ENCODE measurements around the gene SYNE2. TPM values are rescaled to one million over a fixed set of nuclear protein-coding genes. Genes with fewer than 3 reads are reported as not detected.

SYNE2 gene
- total RNA-seq, 4 donors from 2014 or later = 314 to 379 (median 342) TPM

DNA sequence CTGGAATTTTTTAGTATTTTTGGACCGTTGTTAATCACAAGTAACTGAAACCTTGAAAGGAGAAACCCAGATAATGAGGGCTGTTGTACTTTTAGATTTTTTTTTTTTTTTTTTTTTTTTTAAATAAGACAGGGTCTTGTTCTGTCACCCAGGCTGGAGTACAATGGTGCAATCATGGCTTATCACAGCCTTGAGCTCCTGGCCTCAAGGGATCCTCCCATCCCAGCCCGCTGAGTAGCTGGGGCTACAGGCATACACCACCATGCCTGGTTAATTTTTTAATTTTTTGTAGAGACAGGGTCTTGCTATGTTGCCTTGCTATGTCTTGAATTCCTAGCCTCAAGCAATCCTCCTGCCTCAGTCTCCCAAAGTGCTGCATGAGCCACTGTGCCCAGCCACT lies 211.6 kb downstream of the SYNE2 start:
- no peak for TF ChIP-seq POLR2A (IDR thresholded peaks at IDR 0.05)
- TF ChIP-seq, protein P1, sequence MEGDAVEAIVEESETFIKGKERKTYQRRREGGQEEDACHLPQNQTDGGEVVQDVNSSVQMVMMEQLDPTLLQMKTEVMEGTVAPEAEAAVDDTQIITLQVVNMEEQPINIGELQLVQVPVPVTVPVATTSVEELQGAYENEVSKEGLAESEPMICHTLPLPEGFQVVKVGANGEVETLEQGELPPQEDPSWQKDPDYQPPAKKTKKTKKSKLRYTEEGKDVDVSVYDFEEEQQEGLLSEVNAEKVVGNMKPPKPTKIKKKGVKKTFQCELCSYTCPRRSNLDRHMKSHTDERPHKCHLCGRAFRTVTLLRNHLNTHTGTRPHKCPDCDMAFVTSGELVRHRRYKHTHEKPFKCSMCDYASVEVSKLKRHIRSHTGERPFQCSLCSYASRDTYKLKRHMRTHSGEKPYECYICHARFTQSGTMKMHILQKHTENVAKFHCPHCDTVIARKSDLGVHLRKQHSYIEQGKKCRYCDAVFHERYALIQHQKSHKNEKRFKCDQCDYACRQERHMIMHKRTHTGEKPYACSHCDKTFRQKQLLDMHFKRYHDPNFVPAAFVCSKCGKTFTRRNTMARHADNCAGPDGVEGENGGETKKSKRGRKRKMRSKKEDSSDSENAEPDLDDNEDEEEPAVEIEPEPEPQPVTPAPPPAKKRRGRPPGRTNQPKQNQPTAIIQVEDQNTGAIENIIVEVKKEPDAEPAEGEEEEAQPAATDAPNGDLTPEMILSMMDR (IDR thresholded peaks at IDR 0.05) = no peak

DNA sequence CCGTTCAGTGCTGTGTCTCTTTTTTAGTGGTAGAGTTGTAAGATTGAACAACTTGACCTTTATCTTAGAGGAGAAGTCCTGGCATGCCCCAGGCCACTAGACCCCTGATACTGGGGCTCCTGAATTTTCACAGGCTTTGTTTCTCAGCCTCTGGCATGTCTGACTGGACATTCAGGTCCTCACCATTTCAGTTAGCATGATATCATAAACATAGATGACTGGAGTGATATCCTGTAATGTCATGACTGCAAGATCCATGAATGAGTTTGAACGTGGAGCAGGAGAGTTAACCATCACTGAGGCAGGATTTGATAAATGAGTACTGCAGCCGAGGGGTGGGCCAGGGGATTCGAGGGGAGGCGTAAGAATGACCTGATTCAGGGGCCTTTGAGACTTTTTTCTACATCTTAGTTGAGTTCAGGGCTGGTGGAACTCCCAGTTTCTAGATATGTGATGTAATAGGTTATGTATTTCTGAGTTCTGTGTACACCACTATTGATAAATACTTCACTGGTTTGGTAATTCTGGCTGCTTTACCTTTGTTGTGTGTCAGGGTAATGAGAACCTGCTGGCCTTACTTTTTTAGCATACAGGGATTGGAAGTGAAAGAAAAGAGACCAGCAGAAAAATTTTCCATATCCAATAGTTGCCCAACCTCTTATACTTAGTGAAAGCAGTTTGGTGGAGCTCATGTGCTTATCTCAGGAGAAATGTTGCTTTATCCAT lies 217.0 kb downstream of the SYNE2 start:
- intact Hi-C loops (cut with DNase I) = no loop called here
- no peak for DNase-seq
- Histone ChIP-seq H3K9me3 (no peaks in the 10 kb centered on the region), H3K36me3 (peaks cover 6 to 25% of the 10 kb centered on the region in 2 donors), H3K4me1 (no peaks in the 10 kb centered on the region), H3K27me3 (no peaks in the 10 kb centered on the region), H3K4me3 (replicated peaks in 1 of 3) (no peak overlapping the region), H3K27ac (no peak overlapping the region)
- WGBS, 2 donors = 85 to 88% methylated on average over 5 of the region's 5 CpGs
- TF ChIP-seq, protein P1 (IDR thresholded peaks at IDR 0.05) = no peak
- no peak for TF ChIP-seq POLR2A (IDR thresholded peaks at IDR 0.05)

More for the DNA sequence above, 211.6 kb downstream of the SYNE2 start:
- H3K4me1 ChIP-seq = peaks cover 21 to 31% of the 10 kb centered on the region in 2 donors
- DNase-seq = no peak
- H3K9me3 ChIP-seq = no peaks in the 10 kb centered on the region
- no peaks in the 10 kb centered on the region for H3K27me3 ChIP-seq
- no peak overlapping the region for H3K27ac ChIP-seq
- no peaks in the 10 kb centered on the region for H3K36me3 ChIP-seq
- H3K4me3 ChIP-seq (replicated peaks in 1 of 3) = no peak overlapping the region
- intact Hi-C loops (cut with DNase I) = no loop called here
- WGBS, 2 donors = 96 to 99% methylated on average over 2 of the region's 2 CpGs

DNA sequence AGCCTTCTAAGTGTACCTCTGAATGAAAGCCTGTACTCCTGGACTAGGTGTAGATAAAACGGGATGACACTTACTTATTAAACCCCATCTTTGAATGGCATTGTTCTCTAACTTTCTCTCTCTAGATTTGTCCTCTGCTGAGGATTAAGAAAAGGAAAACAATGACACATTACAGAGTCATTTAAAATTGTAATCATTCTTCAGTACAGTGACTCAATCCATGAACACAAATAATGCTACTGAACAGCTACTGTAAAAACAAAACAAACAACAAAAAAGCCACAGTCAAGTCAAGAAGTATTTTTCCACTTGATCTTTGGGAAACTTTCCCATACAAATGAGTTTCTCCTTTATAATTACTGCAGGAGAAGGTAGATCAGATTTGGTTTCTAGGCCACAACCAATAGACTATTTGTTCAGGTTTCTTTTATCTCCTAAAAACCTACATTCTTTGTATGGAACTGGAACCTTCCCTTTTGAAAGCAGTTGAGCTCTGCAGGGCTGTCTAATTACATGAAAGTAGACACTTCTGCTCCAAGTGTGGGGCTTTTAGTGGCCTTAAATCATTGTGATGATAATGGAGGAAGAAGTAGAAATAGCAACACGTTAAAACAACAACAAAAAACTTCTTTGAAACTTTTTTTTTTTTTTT lies 222.3 kb downstream of the SYNE2 start:
- Histone ChIP-seq H3K36me3 (peaks cover 11 to 25% of the 10 kb centered on the region in 2 donors), H3K9me3 (no peaks in the 10 kb centered on the region), H3K4me3 (replicated peaks in 1 of 3) (no peak overlapping the region), H3K27me3 (no peaks in the 10 kb centered on the region), H3K27ac (no peak overlapping the region), H3K4me1 (no peaks in the 10 kb centered on the region)
- WGBS, 2 donors = 61 to 66% methylated on average over 2 of the region's 2 CpGs
- intact Hi-C loops (cut with DNase I) = no loop called here
- TF ChIP-seq, protein P1 (IDR thresholded peaks at IDR 0.05) = no peak
- no peak for TF ChIP-seq POLR2A (IDR thresholded peaks at IDR 0.05)
- no peak for DNase-seq

DNA sequence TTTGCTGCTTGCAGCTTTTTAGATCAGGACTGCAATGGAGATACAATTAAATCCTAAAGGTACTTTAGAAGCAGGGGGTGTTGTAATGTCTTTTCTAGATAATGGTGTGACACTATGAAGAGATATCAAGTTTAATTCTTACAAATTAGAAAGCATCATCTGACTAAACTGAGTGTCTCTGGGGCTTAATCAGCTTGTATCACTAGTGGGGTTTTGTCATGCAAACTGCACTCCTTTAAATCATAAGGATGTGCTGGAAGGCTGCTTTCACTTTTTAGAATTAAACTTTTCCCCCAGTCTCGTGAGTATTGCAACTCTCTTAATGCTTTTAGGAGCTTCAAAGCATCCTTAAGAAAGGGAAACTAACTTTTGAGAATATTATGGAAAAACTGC lies 222.8 kb downstream of the SYNE2 start:
- Histone ChIP-seq H3K36me3 (peaks cover 13 to 25% of the 10 kb centered on the region in 2 donors), H3K27me3 (no peaks in the 10 kb centered on the region), H3K4me3 (replicated peaks in 1 of 3) (no peak overlapping the region), H3K9me3 (no peaks in the 10 kb centered on the region), H3K4me1 (no peaks in the 10 kb centered on the region), H3K27ac (no peak overlapping the region)
- TF ChIP-seq POLR2A (IDR thresholded peaks at IDR 0.05) = no peak
- TF ChIP-seq, protein P1 (IDR thresholded peaks at IDR 0.05) = no peak
- 86 to 96% methylated on average over 1 of the region's 1 CpG for WGBS, 2 donors
- no peak for DNase-seq
- intact Hi-C loops (cut with DNase I) = no loop called here

DNA sequence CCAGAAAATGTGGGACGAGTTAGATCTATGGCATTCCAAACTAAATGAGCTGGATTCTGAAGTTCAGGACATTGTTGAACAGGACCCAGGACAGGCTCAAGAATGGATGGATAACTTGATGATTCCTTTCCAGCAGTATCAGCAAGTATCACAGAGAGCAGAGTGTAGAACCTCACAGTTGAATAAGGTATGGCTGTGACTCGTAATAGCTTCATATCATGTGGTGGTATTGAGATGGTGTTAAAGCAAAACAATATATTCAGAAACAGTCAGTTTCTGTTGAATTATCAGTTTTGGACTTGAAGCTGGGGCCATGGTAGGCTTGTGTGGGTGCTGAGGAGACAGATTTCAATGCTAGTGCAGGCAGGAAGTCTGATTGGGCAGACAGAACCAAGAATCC lies 227.6 kb downstream of the SYNE2 start:
- Histone ChIP-seq H3K36me3 (peaks cover 6 to 26% of the 10 kb centered on the region in 2 donors), H3K4me3 (replicated peaks in 1 of 3) (no peak overlapping the region), H3K9me3 (no peaks in the 10 kb centered on the region), H3K4me1 (peaks cover 0 to 3% of the 10 kb centered on the region in 2 donors), H3K27me3 (no peaks in the 10 kb centered on the region), H3K27ac (peak overlapping the region in 2 of 3 donors; percentile 2 to 25)
- TF ChIP-seq POLR2A (IDR thresholded peaks at IDR 0.05) = no peak
- TF ChIP-seq, protein P1 (IDR thresholded peaks at IDR 0.05) = no peak
- intact Hi-C loops (cut with DNase I) = no loop called here
- WGBS, 2 donors = 92 to 98% methylated on average over 2 of the region's 2 CpGs
- no peak for DNase-seq
